Raji (cell line): ENCODE results near the gene SEC31A.

Experiments
- POLR2A ChIP-seq: IDR thresholded peaks from 2 replicates; pipeline ENCODE4 v1.6.1; 2011; ENCODE audit warnings: low read depth, low read length, control low read depth; ENCODE audit not compliant: insufficient read depth

SEC31A gene

GRCh38 chr4:82786828-82787227, 104.1 kb downstream of the SEC31A start:
- no peak for TF ChIP-seq POLR2A

GRCh38 chr4:82785611-82786400, 105.1 kb downstream of the SEC31A start:
- no peak for TF ChIP-seq POLR2A

GRCh38 chr4:82784681-82785610, 106.0 kb downstream of the SEC31A start:
- no peak for TF ChIP-seq POLR2A

GRCh38 chr4:82782626-82783345, 108.2 kb downstream of the SEC31A start:
- no peak for TF ChIP-seq POLR2A

GRCh38 chr4:82780752-82781231, 110.2 kb downstream of the SEC31A start:
- no peak for TF ChIP-seq POLR2A

GRCh38 chr4:82780170-82780751, 110.7 kb downstream of the SEC31A start:
- no peak for TF ChIP-seq POLR2A

GRCh38 chr4:82779032-82779431, 111.9 kb downstream of the SEC31A start:
- no peak for TF ChIP-seq POLR2A

GRCh38 chr4:82777857-82778525, 113.0 kb downstream of the SEC31A start:
- TF ChIP-seq POLR2A: no peak

- no peak for TF ChIP-seq POLR2A
These were observed 113.9 kb downstream of the SEC31A start for GRCh38 chr4:82776925-82777542.

GRCh38 chr4:82775243-82775642, 115.7 kb downstream of the SEC31A start:
- no peak for TF ChIP-seq POLR2A

GRCh38 chr4:82774711-82775171, 116.2 kb downstream of the SEC31A start:
- no peak for TF ChIP-seq POLR2A

- TF ChIP-seq POLR2A: no peak
These were observed 117.9 kb downstream of the SEC31A start for GRCh38 chr4:82773057-82773456.

GRCh38 chr4:82770607-82771006, 120.3 kb downstream of the SEC31A start:
- no peak for TF ChIP-seq POLR2A
